ENCODE measurements around the gene ARSA.

Gene ARSA

DNA sequence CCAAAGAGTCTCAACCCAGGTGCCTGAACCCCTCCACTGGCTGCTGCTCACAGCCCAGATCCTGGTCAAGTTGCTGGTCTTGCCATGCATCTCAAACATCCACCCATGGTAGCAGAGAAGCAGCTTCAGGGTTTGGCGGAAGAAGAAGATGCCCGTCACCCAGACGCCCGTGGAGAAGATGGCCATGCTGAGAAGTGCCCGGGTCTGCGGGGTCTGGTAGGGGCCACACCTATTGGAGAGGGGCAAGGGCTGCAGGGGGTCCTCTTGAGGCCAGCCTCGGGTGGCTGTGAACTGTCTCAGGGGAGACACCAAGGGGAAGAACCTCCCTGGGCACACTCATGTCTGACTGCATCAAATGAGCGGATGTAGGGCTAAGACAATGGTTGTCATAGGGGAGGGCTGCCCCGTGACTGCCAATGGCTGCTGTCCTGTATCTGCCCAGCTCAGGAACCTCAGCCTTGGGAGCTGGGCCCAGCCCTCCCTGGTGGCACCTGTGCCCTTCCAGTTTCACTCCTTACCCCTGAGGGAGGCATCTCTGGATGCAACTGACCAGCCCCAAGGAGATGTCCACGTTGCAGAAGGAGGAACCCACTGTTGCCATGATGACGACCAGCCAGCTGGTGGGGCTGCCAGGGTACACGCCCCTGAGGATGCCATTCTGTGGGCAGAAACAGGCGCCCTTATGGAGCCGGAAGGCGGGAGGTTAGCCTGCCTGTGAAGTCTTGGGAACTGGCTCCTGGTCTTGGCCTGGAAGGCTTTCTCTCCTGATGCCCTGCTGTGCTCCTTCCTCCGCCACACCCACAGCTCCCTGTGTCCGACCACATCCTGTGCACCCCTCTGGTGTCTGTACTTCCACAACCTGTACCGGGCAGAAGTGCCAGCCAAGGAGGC is 50.9 kb downstream of the ARSA start:
- Mint-ChIP-seq H3K27me3 (no peaks in the 10 kb centered on the region), H3K4me3 (no peak overlapping the region), H3K9me3 (no peaks in the 10 kb centered on the region), H3K27ac (no peak overlapping the region), H3K4me1 (ENCODE audit: low read depth) (peaks cover 22% of the 10 kb centered on the region), H3K36me3 (ENCODE audit: low read depth) (peaks cover 89% of the 10 kb centered on the region)
- no peak for DNase-seq

- no peak overlapping the region for H3K4me3 Mint-ChIP-seq
- DNase-seq = no peak
- peaks cover 15% of the 10 kb centered on the region for H3K4me1 Mint-ChIP-seq (ENCODE audit: low read depth)
- no peaks in the 10 kb centered on the region for H3K9me3 Mint-ChIP-seq
- H3K36me3 Mint-ChIP-seq (ENCODE audit: low read depth) = peaks cover 89% of the 10 kb centered on the region
- no peak overlapping the region for H3K27ac Mint-ChIP-seq
- H3K27me3 Mint-ChIP-seq = no peaks in the 10 kb centered on the region
Observed at GRCh38 chr22:50576070-50576469, 51.9 kb downstream of the ARSA start.

- H3K27me3 Mint-ChIP-seq = no peaks in the 10 kb centered on the region
- H3K4me1 Mint-ChIP-seq (ENCODE audit: low read depth) = peaks cover 11% of the 10 kb centered on the region
- H3K9me3 Mint-ChIP-seq = no peaks in the 10 kb centered on the region
- no peak for DNase-seq
- H3K27ac Mint-ChIP-seq = no peak overlapping the region
- peaks cover 90% of the 10 kb centered on the region for H3K36me3 Mint-ChIP-seq (ENCODE audit: low read depth)
- H3K4me3 Mint-ChIP-seq = no peak overlapping the region
Observed at GRCh38 chr22:50575426-50575941, 52.5 kb downstream of the ARSA start.
